Activated CD4-positive, CD25-positive, alpha-beta regulatory T cell treated with anti-CD3 and anti-CD28 coated beads, Interleukin-2, amount 50 U/mL, for 24 hours (primary cell): ENCODE data around the gene COL23A1.
"Not testable (repeated sequence)": the region's sequence is repeated elsewhere in the genome, so short reads cannot be mapped to it uniquely, and the experiment has no call there.

ENCODE experiments used
- ATAC-seq, 2 donors: fragments of 150-1000 bp; cut with Tn5 transposase; one replicate each; pipeline ENCODE4 v1.10.0; 2021; ENCODE audit warnings: mild to moderate bottlenecking in 1 of 2, moderate library complexity in 1 of 2

COL23A1 gene

GRCh38 chr5:178277866-178278265 is 312.3 kb downstream of the COL23A1 start:
- no peak for ATAC-seq

- ATAC-seq: no peak
These were observed 312.8 kb downstream of the COL23A1 start for GRCh38 chr5:178277346-178277745.

- no peak for ATAC-seq
These were observed 315.2 kb downstream of the COL23A1 start for GRCh38 chr5:178274781-178275537.

GRCh38 chr5:178273665-178274541 is 316.3 kb downstream of the COL23A1 start:
- ATAC-seq: no peak

GRCh38 chr5:178273041-178273440 is 317.2 kb downstream of the COL23A1 start:
- no peak for ATAC-seq

- ATAC-seq: no peak
These were observed 317.6 kb downstream of the COL23A1 start for GRCh38 chr5:178272591-178272990.

GRCh38 chr5:178271726-178272479 is 318.3 kb downstream of the COL23A1 start:
- no peak for ATAC-seq

- ATAC-seq: no peak
These were observed 319.0 kb downstream of the COL23A1 start for GRCh38 chr5:178271231-178271630.

- no peak for ATAC-seq
These were observed 320.7 kb downstream of the COL23A1 start for GRCh38 chr5:178269499-178269898.

- ATAC-seq: no peak
These were observed 322.3 kb downstream of the COL23A1 start for GRCh38 chr5:178267876-178268275.

- no peak for ATAC-seq
These were observed 322.9 kb downstream of the COL23A1 start for GRCh38 chr5:178267245-178267644.

GRCh38 chr5:178266581-178266980 is 323.6 kb downstream of the COL23A1 start:
- ATAC-seq: no peak

GRCh38 chr5:178265746-178266145 is 324.4 kb downstream of the COL23A1 start:
- no peak for ATAC-seq

GRCh38 chr5:178264044-178264443 is 326.1 kb downstream of the COL23A1 start:
- no peak for ATAC-seq

- ATAC-seq: no peak
These were observed 328.3 kb downstream of the COL23A1 start for GRCh38 chr5:178261666-178262600.

- no peak for ATAC-seq
These were observed 330.3 kb downstream of the COL23A1 start for GRCh38 chr5:178259623-178260536.

- no peak for ATAC-seq
These were observed 332.5 kb downstream of the COL23A1 start for GRCh38 chr5:178257650-178258049.

- ATAC-seq: no peak
These were observed 333.4 kb downstream of the COL23A1 start for GRCh38 chr5:178256746-178257145.

- not testable (repeated sequence) for ATAC-seq
These were observed 336.6 kb downstream of the COL23A1 start for GRCh38 chr5:178253632-178254031.

- ATAC-seq: no peak
These were observed 337.9 kb downstream of the COL23A1 start for GRCh38 chr5:178252258-178252657.

- no peak for ATAC-seq
These were observed 339.9 kb downstream of the COL23A1 start for GRCh38 chr5:178250263-178250662.
